B cell (primary cell): ENCODE measurements around the gene CPA4. TPM values are rescaled to one million over a fixed set of nuclear protein-coding genes. Genes with fewer than 3 reads are reported as not detected.

Experiments used
- ATAC-seq: fragments of 200-7000 bp; cut with Tn5 transposase; one replicate; pipeline ENCODE4 v1.10.0; 2021; ENCODE audit warnings: low read depth, mild to moderate bottlenecking, moderate number of reproducible peaks, moderate library complexity
- CTCF ChIA-PET: fragments of 350-600 bp; sonication (Branson Sonifier 250); formaldehyde crosslinking; loops from one replicate; lab custom pipeline; 2021; ENCODE audit warnings: antibody characterized with exemption, inconsistent platforms; lab: Charles Lee
- POLR2A ChIA-PET: fragments of 350-600 bp; sonication (Branson Sonifier 250); formaldehyde crosslinking; loops from one replicate; lab custom pipeline; 2021; ENCODE audit warnings: antibody characterized with exemption; lab: Charles Lee
- DNase-seq: peaks from one replicate; pipeline ENCODE4 v3.0.0; 2013
- H2AFZ ChIP-seq: 2 replicates; pipeline ENCODE4 v1.6.1; 2012; ENCODE audit warnings: mild to moderate bottlenecking, low read depth, low read length; ENCODE audit not compliant: insufficient read depth, poor library complexity, severe bottlenecking
- H3K27ac ChIP-seq, 2 donors: 1 replicate in 1 of 2; 2 replicates in 1 of 2; pipeline ENCODE4 v1.5.1; 2012 to 2013; ENCODE audit warnings: low read length in 2 of 2, mild to moderate bottlenecking in 2 of 2, moderate library complexity in 1 of 2
- H3K27me3 ChIP-seq, 4 experiments: fragments of 200-600 bp in 1 of 4; sonication (generic) in 1 of 4; replicated peaks in 1 of 4; 1 replicate in 2 of 4; 2 replicates in 2 of 4; pipeline versions ENCODE4 v1.6.1 to v1.7.0; 2013 to 2016; ENCODE audit warnings: low read length in 3 of 4, mild to moderate bottlenecking in 2 of 4, mixed read lengths in 1 of 4, moderate library complexity in 1 of 4; ENCODE audit not compliant: insufficient read depth in 4 of 4, control insufficient read depth in 3 of 4; ENCODE audit errors: control extremely low read depth in 1 of 4
- H3K36me3 ChIP-seq, 2 experiments: replicated peaks in 1 of 2; 1 replicate in 1 of 2; 2 replicates in 1 of 2; pipeline versions ENCODE4 v1.6.1 to v1.7.1; 2013; ENCODE audit warnings: low read length in 1 of 2; ENCODE audit not compliant: insufficient read depth in 2 of 2, control insufficient read depth in 1 of 2; ENCODE audit errors: control extremely low read depth in 1 of 2, extremely low read depth in 1 of 2
- H3K4me1 ChIP-seq, 2 donors: fragments of 200-600 bp in 1 of 2; sonication (generic) in 1 of 2; 1 replicate in 1 of 2; 2 replicates in 1 of 2; pipeline versions ENCODE4 v1.5.1 to v1.6.1; 2013 to 2017; ENCODE audit warnings: low read length in 2 of 2; ENCODE audit not compliant: control insufficient read depth in 2 of 2, insufficient read depth in 2 of 2
- H3K4me2 ChIP-seq: replicated peaks from 2 replicates; pipeline ENCODE3; 2012; ENCODE audit warnings: mild to moderate bottlenecking, low read depth, low read length; ENCODE audit not compliant: poor library complexity, severe bottlenecking
- H3K4me3 ChIP-seq, 5 experiments: fragments of 200-600 bp in 1 of 5; sonication (generic) in 1 of 5; 1 replicate in 3 of 5; 2 replicates in 2 of 5; pipeline versions ENCODE4 v1.5.1 to v1.7.0; 2011 to 2016; ENCODE audit warnings: low read length in 4 of 5, mild to moderate bottlenecking in 4 of 5, low read depth in 2 of 5, control low read depth in 1 of 5, moderate library complexity in 1 of 5; ENCODE audit not compliant: insufficient read depth in 1 of 5; ENCODE audit errors: control extremely low read depth in 1 of 5, extremely low read depth in 1 of 5
- H3K79me2 ChIP-seq: fragments of 200-600 bp; sonication (generic); one replicate; pipeline ENCODE4 v1.6.0; 2016; ENCODE audit warnings: low read length; ENCODE audit not compliant: control insufficient read depth, insufficient read depth
- H3K9ac ChIP-seq: fragments of 200-600 bp; sonication (generic); 2 replicates; pipeline ENCODE4 v1.6.1; 2017; ENCODE audit warnings: mild to moderate bottlenecking, low read length, moderate library complexity
- H3K9me3 ChIP-seq, 3 donors: one replicate each; pipeline versions ENCODE4 v1.6.1 to v1.7.1; 2013; ENCODE audit warnings: low read length in 2 of 3; ENCODE audit not compliant: control insufficient read depth in 2 of 3, insufficient read depth in 1 of 3; ENCODE audit errors: control extremely low read depth in 1 of 3
- H4K20me1 ChIP-seq: 2 replicates; pipeline ENCODE4 v1.6.0; 2012; ENCODE audit warnings: mild to moderate bottlenecking, low read length; ENCODE audit not compliant: insufficient read depth, control insufficient read depth, poor library complexity, severe bottlenecking
- H3K27ac Mint-ChIP-seq: one replicate; pipeline ENCODE4 v1.8.0; 2021; ENCODE audit warnings: mixed read lengths
- H3K27me3 Mint-ChIP-seq: one replicate; pipeline ENCODE4 v1.8.0; 2021; ENCODE audit warnings: mixed read lengths
- H3K4me1 Mint-ChIP-seq: one replicate; pipeline ENCODE4 v1.8.0; 2021; ENCODE audit warnings: mixed read lengths
- H3K4me3 Mint-ChIP-seq: one replicate; pipeline ENCODE4 v1.8.0; 2021; ENCODE audit warnings: mixed read lengths
- H3K9me3 Mint-ChIP-seq: one replicate; pipeline ENCODE4 v1.8.0; 2022; ENCODE audit warnings: mixed read lengths; ENCODE audit not compliant: insufficient read depth
- CTCF ChIP-seq: fragments of 200-600 bp; IDR thresholded peaks from one replicate; pipeline ENCODE4 v1.8.0; 2022; ENCODE audit warnings: antibody characterized with exemption, mild to moderate bottlenecking
- EZH2 ChIP-seq: IDR thresholded peaks from 2 replicates; pipeline ENCODE4 v1.6.1; 2012; ENCODE audit warnings: borderline replicate concordance, low read depth, mild to moderate bottlenecking, moderate library complexity, low read length; ENCODE audit not compliant: insufficient read depth, poor library complexity, severe bottlenecking
- WGBS: methylation state at CpG from one replicate; pipeline ENCODE4 v1.1.5; 2013; ENCODE audit warnings: missing lambda C conversion rate; ENCODE audit not compliant: insufficient coverage; 5-methylcytosine and 5-hydroxymethylcytosine counted together
- intact Hi-C: fragments of 100-400 bp; cut with micrococcal nuclease; formaldehyde crosslinking; loops from one replicate; pipeline ENCODE4 v1.10.0; 2022
- polyA plus RNA-seq: library from polyadenylated mRNA; depleted of rRNA; stranded (reverse); fragments of >200 nt; gene quantifications from 2 replicates; pipeline ENCODE4 v1.2.3, GENCODE V29; 2012
- total RNA-seq, 2 donors: library from RNA; stranded (reverse); fragments of 120-200 nt in 1 of 2; gene quantifications; 1 replicate in 1 of 2; 2 replicates in 1 of 2; pipeline versions ENCODE4 v1.2.3 to v1.2.4, GENCODE V29; 2013 to 2022

CPA4 gene
- total and polyA plus RNA-seq, 2 donors (not counting 1 experiment from before 2014, with no cell fraction given), result not detected

- ChIA-PET CTCF (no interaction called here), POLR2A (no interaction called here)
- ATAC-seq (no peak), DNase-seq (no peak)
- no peak overlapping the region for H3K9ac ChIP-seq
- Mint-ChIP-seq H3K27ac (no peak overlapping the region), H3K9me3 (no peaks in the 10 kb centered on the region), H3K4me3 (no peak overlapping the region), H3K4me1 (no peaks in the 10 kb centered on the region), H3K27me3 (peaks cover 4% of the 10 kb centered on the region)
- H3K27me3 ChIP-seq, result no peaks in the 10 kb centered on the region
- H2AFZ ChIP-seq, result no peak overlapping the region
- no peak overlapping the region for H3K27ac ChIP-seq
- TF ChIP-seq EZH2 (no peak), CTCF (no peak)
- no peak overlapping the region for H3K4me3 ChIP-seq
- no peaks in the 10 kb centered on the region for H3K79me2 ChIP-seq
- peaks cover 0 to 11% (median 0%) of the 10 kb centered on the region in 3 donors for H3K9me3 ChIP-seq
- 93% methylated on average over 7 of the region's 7 CpGs for WGBS
- H3K36me3 ChIP-seq, result no peaks in the 10 kb centered on the region
- no peaks in the 10 kb centered on the region for H4K20me1 ChIP-seq
- no peaks in the 10 kb centered on the region for H3K4me1 ChIP-seq
- intact Hi-C loops, result no loop called here
- no peak overlapping the region for H3K4me2 ChIP-seq
Measured at GRCh38 chr7:130322615-130323014, 29.7 kb downstream of the CPA4 start.

- H3K27me3 ChIP-seq, result no peaks in the 10 kb centered on the region
- H4K20me1 ChIP-seq, result no peaks in the 10 kb centered on the region
- no peak overlapping the region for H3K4me3 ChIP-seq
- H3K9ac ChIP-seq, result no peak overlapping the region
- no peaks in the 10 kb centered on the region for H3K4me1 ChIP-seq
- Mint-ChIP-seq H3K27ac (no peak overlapping the region), H3K9me3 (no peaks in the 10 kb centered on the region), H3K27me3 (peaks cover under 1% of the 10 kb centered on the region), H3K4me1 (no peaks in the 10 kb centered on the region), H3K4me3 (no peak overlapping the region)
- no peak for TF ChIP-seq CTCF
- TF ChIP-seq EZH2, result no peak
- DNase-seq (no peak), ATAC-seq (no peak)
- intact Hi-C loops, result no loop called here
- no peak overlapping the region for H3K4me2 ChIP-seq
- H3K27ac ChIP-seq, result no peak overlapping the region
- CTCF ChIA-PET, result no interaction called here
- 100% methylated on average over 4 of the region's 10 CpGs for WGBS
- no peak overlapping the region for H2AFZ ChIP-seq
- POLR2A ChIA-PET, result interaction anchor here (0.7 kb wide), 1 partner anchor 64 kb away, joined by 3 read pairs; no protein-coding TSS in a partner anchor
- no peaks in the 10 kb centered on the region for H3K36me3 ChIP-seq
- no peaks in the 10 kb centered on the region for H3K79me2 ChIP-seq
- peaks cover 0 to 11% (median 0%) of the 10 kb centered on the region in 3 donors for H3K9me3 ChIP-seq
Measured at GRCh38 chr7:130324306-130324943, 31.5 kb downstream of the CPA4 start.
